HG03469 (cell line): ENCODE results near the gene SMARCD2.
"Not testable (repeated sequence)": the region's sequence is repeated elsewhere in the genome, so short reads cannot be mapped to it uniquely, and the experiment has no call there.

Experiments used
- ATAC-seq: cut with Tn5 transposase; IDR thresholded peaks from one replicate; pipeline ENCODE4 v1.9.1; 2021; ENCODE audit warnings: mild to moderate bottlenecking, moderate library complexity, moderate number of reproducible peaks; ENCODE audit not compliant: unreplicated experiment

The SMARCD2 gene

DNA sequence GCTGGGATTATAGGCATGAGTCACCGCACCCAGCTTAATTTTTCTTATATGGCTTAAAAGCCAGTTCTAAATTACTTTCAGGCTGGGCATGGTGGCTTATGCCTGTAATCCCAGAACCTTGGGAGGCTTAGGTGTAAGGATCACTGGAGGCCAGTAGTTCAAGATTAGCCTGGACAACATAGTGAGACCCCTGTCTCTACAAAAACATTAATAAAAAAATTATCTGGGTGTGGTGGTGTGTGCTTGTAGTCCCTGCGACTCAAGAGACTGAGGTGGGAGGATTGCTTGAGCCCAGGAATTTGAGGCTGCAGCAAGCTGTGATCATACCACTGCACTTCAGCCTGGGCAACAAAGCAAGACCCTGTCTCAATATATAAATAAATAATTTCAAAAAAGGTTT is 10.8 kb upstream of the SMARCD2 start:
- no peak for ATAC-seq

DNA sequence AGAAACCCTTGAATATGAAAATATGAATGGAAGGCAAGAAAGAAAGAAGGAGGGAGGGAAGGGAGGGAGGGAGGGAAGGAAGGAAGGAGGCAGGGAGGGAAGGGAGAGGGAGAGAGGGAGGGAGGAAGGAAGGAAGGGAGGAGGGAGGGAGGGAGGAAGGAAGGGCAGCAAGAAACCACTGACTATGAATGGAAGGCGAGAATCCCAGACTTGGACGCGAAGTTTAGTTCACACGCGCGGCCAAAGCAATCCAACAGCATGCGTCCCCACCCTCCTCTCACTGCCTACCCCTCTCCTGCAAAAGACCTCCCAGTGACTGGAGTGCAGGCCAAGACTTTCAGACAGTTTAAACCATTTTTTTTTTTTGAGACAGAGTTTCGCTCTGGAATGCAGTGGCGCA is 7.9 kb upstream of the SMARCD2 start:
- ATAC-seq: no peak

DNA sequence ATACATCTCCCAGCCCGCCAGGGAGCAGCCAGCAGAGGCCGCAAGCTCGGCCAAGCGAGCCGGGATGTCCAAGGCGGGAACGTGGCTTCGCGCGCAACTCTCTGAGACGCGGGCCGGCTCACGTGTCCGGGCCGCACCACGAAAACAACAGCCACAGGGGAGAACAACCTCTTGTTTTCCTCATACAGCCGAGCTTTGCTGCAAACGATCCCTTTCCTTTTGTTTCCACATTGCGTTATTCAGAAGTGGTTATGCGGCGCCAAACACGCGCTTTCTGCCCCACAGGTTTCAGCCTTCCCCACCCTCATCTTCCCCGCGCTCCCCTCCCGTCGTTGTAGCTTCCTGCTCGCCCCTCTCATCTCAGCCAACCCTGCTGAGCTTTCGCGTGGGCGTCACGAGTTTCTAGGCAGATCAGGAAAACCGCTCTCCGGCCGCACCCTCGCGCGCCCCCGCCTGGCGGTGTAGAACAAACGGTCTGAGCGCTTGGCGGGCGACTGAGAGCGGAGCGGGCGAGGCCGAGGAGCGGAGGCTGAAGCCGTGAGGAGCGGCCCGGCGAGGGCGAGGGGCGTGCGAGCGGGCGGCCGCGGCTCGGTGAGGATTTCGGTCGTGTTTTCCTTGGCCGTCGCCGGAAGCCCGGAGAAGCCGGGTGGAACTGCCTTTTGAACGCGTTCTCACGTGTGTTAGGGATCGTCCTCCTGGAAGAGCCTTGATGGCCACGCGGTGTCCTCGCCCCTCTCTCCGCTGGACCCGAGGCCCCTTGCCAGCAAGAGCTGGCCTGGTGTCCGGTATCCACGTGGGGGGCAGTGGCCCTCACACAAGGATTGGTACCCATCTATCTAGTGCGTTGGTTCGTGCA is 6.6 kb upstream of the SMARCD2 start:
- peak; percentile 57 for ATAC-seq

DNA sequence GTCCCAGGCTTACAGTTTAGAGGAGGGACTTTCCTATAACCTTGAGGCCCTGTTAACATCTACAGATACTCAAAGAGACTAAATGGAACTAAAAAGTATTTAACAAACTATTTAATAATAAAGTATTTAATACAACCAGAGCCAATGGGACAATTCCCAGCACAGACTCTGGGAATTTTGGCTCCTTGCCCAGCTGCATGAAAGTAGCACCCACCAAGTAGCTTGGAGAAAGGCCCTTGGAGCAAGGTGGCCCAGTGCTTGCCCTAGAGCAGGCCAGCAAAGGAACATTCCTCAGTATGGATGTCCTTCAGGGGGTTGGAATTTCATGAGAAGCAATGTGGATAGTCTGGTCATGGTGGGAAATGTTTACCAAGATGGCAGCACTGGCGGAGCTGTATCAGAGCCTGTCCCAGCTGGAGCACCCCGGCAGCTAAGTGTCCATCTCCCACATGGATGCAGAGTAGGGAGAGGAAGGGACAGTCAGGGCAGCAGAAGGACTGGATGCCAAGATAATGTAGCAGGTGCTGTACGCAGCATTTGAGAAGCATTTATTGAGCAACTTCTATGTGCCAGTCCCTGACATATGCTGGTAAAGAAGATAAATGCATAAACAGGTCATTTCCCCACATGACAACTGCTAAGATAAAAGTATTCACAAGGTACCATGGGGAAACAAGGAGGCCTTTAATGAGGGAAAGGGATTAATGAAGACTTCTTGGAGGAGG is 5.2 kb upstream of the SMARCD2 start:
- ATAC-seq: no peak

DNA sequence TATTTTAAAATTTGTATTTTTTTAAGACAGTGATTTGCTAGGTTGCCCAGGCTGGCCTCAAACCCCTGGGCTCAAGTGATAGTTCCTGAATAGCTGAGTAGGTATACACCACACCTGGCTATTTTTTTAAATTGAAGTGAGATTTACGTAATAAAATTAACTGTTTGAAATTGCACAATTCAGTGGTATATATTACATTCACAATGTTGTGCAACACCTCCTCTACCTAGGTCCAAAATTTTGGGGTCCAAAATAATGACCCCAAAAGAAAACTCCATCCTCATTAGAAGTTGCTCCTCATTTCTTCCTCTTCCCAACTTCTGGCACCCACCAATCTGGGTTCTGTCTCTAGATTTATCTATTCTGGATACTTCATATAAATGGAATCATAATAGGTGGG is 3.0 kb upstream of the SMARCD2 start:
- ATAC-seq: no peak

DNA sequence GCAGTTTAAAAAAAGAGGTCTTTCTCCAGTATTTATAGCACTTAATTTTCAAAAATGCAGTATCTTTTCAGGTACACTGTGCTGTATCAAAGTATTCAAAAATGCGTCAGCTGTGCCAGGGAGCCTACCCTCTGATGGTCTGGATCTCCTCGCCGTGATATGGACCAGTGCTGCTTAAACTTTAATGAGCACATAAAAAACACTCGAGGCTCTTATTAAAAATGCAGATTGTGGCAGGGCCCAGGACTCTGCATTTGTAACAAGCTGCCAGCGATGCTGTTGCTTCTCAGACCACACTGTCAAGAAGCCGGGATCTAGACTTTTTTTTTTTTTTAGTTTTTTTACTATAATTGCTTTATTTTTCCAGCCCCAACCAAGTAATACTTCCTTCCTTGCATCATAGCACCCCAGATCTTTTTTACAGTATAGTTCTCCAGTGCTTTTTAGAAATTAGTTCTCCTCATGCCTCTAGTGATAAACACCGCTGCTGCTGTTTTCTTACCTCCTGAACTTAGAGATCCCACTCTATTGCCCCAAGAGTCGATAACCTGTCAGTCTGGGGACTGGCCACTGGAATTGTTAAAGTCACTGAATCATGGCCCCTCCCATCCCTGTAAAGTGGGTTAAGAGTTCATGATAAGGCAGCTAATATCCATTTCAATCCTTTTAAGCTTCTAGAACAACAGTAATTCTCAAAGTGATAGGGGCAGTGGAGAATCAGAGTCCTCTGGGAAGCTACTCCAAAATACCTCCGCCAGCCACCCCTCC is 1.6 kb upstream of the SMARCD2 start:
- ATAC-seq: no peak

DNA sequence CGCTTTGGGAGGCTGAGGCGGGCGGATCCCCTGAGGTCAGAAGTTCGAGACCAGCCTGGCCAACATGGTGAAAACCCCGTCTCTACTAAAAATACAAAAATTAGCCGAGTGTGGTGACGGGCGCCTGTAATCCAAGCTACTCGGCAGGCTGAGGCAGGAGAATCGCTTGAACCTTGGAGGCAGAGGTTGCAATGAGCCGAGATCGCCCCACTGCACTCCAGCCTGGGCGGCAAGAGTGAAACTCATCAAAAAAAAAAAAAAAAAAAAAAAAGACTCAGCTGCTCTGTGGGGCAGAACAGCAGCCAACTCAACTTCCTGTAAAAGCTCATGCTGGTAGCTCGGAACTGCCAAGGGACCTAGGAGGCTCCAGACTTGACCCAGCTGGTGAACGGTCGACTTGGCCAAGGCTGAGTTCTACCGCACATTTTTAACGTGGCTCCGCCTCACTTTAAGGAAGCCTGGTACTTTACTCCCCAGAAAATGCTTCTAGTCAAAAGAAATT is 953 bp upstream of the SMARCD2 start:
- not testable (repeated sequence) for ATAC-seq

DNA sequence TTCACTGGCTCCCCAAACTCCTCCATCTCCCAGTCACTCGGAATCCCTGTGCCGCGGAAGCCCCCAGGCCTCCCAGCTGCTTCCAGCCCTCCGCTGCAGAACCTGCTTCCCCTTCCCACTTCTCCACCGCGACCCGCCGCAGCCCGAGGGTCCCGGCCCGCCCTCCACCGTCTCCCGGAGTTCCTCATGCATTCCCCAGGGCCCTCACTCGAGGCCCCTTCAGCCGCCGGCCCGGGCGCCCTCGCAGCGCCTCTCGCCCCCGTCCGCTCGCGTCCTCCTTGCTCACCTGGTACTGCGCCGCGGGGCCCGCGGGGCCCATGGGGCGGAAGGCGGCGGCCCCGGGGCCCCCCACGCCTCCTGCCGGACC is 329 bp downstream of the SMARCD2 start:
- peak; percentile 11 for ATAC-seq

DNA sequence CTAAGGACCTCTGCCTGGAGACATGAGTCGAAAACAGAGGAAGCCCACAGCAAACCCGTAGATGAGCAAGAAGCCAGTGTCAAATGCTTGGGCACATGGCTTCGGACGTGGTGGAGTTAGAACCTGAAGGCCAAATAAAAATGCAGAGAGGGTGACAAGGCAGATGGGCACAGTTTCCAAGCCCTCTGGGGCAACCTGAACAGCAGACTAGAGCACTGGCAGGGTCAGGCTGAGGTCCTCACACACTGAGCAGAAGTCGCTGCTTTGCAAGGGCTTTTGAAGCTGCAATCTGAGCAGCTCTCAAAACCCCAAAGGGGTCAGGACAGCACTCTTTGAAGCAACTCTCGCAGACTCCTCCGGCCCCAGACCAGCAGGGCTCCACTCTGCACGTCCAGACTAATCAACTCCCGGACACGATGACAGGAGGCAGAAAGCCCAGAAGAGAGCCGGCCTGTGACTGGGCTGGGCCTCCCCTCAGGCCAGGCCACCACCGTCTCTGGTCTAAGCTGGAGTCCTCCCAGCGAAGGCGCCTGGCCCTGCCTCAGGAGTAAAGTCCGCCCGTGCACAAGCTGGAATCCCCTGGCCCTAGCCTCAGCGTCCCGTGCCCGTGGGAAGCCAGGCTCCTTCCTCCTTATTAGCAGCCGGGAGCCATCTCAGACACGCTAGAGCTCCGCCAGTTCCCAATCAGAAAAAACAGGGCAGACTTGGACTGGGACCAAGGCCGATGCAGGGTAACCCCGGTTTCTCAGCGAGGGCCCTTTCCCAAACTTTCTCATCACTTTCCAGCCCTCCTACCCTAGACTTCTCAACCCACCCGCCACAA is 924 bp downstream of the SMARCD2 start:
- ATAC-seq: no peak

DNA sequence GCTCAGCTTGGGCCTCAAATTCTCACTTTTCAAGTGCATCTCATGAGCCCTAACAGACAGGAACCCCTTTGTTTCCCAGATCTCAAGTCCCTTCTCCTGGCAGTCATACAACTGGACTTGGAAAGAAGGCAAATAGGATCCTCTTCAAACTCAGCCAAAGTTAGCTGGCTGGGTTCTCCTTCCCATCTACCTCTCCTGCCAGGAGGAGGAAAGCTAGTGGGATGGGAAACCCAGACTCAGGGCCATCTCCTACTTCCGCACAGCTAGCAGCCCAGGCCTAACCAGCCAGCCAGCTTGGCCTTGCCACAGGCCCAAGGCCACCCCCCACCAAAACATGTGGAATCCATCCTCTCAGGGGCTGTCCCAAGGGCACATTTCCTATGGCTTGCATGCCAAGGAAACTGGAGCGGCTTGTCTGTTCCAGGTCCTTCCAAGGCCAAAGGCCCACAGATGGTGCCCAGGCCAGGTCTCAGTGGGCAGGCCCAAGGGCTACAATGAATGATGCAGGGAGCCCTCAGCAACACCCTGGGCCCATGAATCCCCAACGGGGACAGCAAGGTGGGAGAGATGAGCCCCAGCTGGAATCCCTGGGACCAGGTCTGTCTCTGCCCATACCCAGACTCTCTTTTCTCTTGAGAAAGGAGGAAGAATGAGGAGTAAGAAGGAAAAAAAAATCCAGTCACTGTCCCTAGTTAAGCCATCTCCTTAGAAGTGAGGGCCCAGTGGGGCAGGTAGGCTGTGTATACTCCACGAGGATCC is 1.7 kb downstream of the SMARCD2 start:
- no peak for ATAC-seq

DNA sequence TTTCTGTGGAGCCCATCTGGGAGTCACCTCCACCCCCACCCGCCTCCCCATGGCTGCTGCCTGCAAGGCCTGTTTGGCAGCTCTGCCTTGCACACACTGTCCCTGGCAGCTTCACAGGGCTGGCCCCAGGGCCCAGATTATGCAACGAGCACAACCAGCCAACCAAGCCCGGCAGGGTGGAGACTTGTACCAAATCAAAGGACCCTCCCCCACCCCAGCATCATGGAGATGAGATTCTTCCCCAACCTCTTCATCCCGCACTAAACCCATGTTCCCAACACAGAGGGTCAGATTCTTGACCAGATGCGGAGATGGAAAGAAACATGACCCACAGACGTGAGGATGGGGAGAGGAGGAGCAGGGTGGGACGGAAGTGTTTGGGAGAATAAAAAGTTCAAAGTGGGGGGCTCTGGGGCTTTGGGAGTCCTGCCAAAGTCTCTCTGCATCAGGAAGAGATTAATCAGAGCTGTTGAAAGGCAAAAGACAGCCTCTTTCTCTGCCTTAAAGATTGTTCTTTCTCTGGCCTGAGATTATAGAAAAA is 3.8 kb downstream of the SMARCD2 start:
- no peak for ATAC-seq

DNA sequence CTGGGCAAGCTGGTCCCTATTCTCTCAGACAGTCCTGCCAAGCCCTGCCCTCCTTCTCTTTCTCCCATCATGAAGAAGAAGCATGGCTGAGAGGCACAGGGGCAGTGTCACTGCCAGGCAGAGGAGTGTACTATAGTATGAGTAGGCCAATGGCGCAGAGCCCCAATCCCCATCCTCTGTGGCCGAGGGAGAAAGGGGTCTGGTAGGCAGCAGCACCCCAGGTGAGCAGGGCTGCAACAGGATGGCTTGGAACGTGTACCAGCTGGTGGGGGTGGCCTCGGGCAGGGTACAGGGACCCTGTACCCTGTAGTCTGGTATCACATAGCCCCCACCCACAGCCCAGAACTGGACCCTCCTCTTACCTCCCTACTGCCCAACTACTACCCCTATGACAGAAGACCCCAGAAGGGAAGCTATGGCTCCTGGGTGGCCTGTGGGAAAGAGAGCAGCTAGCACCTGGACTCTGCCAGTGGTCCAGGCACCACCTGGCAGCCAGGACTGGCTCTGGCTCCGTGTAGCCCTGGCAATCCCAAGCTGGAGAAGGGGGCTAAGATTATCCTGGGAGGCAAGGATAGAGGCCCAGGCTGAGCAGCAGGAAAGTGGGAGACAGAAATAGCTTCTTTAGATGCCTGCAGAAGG is 4.4 kb downstream of the SMARCD2 start:
- ATAC-seq: no peak

DNA sequence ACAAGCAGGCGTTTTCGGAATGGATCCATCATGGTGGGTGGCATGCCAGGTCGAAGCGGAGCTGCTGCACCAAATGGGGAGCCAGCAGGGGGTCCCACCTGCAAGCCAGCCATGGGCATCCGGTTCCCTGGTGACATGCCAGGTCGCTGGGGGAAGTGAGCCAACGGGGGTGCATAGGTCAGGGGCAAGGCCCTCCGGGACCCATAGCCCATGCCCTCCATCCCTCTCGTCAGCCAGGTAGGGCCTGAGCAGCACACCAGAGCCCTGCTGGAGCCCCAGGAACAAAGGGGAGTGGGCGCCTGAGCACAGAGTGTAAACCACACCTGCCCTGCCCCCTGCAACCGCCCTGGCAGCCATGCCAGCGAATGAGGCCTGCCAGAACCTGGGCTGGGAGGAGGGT is 5.0 kb downstream of the SMARCD2 start:
- no peak for ATAC-seq

DNA sequence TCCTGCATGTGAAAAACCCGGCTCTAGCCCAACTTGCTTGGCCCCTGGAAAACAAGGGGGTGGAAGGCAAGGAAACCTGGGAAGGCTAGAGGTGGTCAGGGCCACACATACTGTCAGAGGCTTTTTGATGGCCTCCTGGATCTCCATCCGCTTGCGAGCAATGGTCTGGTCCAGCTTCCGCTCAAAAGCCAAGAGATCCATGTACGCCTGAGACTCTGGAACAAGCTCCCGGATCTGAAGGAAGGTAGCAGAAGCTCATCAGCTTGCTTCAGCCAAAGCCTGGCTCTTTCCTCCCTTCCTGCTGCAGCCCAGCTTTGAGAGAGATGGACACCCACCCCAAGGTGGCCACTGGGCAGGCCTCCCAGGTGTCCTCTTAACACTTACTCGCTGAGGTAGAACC is 5.7 kb downstream of the SMARCD2 start:
- no peak for ATAC-seq

DNA sequence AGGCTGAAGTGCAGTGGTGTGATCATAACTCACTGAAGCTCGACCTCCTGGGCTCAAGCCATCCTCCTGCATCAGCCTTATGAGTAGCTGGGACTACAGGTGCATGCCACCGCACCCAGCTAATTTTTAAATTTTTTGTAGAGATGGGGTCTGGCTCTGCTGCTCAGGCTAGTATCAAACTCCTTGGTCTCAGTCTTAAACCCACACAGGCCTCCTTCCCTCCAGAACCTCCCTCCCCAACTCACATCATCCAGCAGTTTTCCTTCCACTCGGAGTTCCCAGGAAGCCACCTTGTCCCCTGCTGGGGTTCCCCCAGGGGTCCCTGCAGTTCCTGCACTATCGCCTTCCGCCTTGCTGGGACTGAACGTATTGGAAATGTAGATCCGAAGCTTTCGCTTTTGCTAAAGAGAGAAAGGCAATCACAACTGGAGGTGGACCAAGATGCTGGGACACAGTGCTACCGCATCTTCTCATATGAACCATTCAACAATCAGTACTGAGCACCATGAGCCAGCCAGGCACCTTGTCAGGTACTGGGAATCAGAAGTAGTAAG is 7.2 kb downstream of the SMARCD2 start:
- no peak for ATAC-seq

DNA sequence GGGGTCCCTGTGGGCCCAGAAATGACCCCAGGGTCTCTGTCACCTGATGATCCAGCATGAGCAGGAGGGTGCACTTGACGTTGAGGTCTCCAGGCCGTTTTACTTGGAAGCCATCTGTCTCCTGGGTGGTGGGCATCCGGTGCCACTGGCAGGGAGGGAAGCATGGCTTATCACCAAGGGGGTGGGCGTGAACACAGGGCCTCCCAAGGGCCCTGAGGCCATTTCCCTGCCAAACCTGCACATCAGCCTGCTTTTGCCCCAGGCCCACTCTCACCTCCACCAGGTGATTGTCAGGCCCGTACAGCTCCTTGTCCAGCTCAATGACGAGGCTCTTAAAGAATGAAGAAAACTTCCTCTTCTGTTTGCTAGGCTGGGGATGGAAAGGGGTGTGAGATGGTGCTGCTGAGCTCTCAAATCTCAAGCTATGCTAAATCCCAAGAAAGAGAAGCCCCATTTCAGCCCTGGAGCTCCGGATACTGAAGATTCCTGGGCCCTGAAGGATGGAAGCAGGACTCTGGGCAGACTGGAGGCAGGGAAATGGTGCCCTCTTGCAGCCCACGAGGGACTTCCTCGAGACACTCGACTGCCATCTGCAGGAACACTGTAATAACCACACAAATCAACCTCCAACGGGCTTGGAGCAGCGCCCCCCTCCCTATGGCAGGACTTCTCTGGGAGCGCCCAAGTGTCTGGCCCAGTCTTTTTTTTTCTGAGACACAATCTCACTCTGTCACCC is 7.9 kb downstream of the SMARCD2 start:
- no peak for ATAC-seq

DNA sequence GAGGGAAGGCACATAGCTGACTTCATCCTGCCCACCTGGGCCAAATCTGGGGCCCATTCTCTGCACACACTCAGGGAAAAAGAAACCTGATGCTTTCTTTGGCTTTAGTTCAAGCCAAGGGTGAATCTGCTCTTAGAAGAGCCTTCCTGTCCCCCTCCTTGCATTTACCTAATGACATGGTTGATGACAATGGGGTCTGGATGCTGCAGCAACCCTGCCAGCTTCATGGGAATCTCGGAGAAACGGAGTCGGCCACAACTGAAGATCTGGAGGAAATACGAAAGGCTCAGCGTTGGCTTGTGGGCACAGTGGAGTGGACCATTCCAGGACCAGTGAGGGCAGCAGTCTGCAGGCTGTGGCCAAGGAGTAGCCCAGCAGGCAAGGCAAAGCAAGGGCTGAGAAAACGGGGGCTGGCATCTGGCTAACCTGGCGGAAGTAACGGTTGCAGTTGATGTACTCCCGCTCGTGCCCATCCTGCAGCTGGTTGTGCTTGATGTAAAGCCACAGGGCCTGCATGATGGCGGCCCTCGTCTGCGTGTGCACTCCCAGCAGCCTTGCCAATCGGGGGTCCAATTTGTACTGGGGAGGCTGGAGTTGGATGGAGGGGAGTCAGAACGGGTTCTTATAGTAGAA is 8.6 kb downstream of the SMARCD2 start:
- ATAC-seq: no peak
